ENCODE results near the gene GBX2.

Gene GBX2

DNA sequence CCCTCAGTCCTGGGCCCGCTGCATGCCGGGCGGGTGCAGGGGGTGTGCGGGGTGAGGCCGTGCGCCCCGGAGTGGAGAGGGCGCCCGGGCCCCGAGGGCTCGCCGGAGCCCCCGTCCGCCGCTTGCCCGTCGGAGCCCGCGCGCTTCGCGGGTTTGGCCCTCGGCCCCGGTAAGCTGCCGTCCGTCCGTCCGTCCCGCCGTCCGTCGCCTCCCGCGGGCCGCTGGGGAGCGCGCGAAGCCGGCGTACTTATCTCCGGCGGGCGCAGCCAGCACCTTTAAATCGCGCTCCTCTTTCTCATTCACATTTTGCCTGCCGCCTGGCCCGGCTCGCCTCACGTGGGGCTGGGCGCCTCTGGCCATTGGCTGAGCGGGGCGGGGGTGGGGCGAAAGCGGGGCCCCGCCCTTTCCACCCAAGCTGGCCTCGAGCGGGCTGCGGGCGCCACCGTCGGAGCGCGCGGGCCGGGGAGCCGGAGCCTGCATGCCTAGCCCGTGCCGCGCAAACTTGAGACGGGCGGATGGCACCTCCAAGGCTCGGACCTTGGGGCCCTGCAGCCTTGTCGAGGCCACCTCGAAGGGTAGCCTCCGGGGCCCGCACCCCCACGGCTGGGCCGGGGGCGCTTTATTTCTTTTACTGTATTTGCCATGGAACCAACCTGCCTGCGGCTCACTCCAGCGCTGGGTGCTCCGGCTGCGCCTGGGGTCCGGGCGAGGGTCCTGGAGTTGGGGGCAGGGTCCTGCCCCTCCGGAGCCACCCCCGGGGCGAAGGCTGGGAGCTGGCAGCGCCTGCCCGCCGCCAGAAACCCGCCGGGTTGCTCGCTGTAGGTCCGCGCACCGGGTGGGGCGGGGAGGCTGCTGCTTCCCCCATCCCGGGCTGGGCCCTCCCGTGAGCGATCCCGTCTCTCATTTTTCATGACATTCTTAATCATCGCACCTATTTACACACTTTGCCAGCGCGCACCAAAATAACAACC lies at the start of gene GBX2:
TSS of gene GBX2 (minus strand) at position 277 of the 971 bp plus-strand sequence. CDS start 415 bp downstream, outside the sequence.
- DNase-seq = no peak

DNA sequence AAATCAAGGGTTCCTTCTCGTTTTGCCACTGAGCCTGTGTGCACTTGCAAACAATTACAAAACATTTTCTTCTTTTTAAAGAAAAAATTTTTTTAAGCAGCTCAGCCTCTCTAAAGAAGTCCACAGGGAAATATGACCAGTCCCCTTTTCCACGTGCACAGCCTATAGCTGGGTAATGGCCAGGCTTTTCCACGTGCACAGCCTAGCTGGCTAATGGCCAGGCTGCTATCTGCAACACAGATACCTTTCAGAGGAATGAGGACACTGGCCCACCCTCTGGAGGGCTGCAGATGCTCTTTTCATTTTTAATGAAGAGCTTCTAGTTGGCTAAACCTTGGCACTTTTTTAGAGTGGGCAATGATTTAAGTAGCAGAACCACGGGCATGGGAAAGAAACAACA lies 49.7 kb upstream of the GBX2 start:
- no peak for DNase-seq

DNA sequence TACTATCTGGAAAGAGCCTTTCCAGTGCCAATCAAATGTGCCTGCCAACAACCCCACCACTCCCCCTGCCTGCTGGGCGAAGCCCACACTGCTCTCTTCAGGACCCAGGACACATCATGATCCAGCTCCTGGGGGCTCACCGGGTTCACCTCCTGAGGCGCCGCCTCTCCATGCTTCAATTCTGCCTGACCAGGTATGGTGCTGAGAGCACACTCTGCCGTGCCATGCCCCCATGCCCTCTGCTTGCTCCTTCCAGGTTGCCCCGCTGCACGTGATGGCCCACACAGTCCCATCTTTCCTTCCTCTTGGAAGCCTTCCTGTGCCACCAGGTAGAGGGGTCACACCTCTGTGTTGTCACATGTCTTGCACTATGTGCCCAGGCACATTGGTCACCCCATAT lies 48.5 kb upstream of the GBX2 start:
- DNase-seq = no peak

DNA sequence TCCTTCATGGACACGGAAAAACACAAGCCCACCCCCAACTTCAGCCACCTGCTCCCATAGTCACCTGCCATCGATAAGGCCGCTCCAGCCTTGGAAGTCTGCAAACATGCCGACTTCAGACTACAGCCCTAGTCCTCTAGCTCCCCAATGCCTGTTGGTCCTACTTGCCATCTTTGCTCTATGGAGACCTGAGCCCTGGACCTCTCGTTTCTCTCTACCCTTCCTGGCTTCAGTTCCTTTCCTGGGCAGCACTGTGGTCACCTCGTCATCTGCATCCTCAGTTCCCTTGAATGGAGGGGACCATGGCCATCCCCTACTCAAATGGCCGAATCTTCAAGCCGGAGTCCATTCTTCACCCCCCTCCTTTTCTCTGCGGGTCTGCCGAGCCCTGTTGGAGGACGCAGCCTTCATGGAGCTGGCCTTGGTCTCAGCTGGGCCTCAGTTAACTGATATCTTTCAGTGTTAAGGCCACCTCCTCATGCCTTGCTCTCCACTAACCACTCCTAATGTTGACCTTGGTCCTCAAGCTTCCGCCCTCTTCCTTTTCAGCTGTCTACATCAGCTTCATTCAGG lies 47.7 kb upstream of the GBX2 start:
- DNase-seq = no peak

DNA sequence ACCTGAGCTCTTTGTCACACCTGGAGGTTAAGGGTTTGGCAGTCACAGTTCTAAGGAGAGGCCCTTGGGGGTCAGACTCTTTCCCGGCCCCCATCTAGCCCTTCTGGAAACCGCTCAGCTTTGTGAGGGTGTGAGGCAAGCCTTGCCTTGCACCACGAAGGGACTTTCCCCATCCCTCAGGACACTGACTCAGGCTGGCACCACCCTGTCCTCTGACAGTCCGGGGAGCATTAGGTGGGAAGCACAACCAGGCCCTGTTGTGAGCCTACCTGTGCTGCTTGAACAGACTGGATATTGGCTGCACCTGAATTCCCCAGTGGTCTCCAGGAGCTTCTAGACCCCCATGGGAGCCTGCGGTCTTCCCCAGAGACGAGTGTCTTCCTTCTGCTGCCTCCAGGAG lies 47.0 kb upstream of the GBX2 start:
- DNase-seq = no peak

DNA sequence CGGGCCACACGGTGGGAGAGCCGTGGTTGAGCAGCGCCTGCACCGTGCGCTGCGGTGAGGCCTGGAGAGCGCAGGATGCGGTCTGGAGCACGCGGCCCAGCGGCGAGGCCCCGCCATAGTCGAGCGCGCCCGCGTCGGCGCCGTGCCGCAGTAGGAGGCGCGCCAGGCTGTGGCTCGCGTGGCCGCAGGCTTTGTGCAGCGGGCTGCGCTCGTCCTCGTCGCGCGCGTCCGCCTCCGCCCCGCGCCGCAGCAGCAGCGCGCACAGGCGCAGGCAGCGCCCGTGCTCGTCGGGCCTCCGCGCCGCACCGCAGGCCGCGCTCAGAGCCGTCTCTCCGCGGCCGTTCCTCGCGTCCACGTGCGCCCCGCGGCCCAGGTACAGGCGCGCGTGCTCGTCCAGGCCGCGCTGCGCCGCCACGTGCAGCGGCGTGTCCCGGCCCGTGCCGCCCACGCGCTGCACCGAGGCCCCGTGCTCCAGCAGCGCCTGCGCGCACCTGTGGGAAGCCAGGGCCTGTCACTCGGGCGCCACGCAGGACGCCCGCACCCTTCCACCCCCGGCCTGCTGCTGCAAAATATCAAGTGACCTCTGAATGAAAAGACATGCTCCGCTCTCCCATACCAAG lies 46.3 kb upstream of the GBX2 start:
- no peak for DNase-seq

DNA sequence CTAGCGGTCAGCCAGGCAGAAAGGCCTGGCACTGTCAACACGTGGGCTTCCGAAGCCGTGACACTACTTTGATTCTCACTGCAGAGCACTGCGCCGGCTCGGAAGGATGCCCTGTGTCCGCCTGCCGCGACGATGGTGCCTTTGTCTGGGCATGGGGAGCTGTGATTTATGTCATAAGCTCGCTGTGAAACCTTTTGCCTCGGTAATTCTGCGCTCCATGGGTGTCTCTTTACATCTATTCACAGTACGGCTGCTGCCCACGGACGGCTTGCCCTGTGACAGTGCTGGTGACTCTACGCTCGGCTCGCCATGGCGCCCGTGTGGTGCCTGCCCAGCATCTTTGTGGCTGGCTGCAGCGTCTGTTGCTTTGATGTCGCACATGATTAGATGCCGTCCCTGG lies 43.1 kb upstream of the GBX2 start:
- no peak for DNase-seq

DNA sequence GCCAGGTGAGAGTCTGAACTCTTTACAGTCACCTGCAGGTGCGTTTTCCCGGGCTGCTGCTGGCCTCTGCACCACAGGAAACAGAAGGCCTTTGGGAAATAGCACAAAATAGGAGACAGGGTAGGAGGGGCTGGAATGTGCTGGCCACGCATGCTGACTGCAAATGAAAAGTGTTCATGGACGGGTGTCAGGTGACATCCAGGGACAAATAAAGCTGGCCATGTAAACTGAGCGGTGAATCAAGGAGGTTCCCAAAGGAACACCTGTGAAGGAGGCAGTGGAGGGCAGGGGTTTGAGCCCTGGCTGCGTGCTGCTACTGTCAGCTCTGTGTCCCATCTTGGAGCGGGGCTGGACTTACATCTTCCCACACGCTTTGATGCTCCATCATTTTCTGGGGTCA lies 42.4 kb upstream of the GBX2 start:
- no peak for DNase-seq

DNA sequence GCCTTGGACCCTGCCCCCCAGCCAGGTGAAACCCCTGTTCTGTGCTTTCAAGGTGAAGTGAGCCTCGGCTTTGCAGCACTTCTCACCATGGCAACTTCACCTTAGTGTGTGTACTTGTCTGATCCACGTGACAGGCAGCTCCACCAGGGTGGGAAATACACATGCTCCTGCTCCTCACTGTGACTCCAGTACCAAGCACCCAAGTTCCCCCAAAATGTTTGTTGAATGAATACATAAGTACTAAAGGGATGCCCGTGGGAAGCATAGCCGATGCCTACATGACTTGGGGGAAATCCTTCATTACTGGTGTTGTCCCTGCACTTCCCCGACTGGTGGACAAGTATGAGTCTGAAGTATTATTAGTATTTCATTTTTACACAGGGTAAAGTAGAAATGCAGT lies 41.8 kb upstream of the GBX2 start:
- DNase-seq = no peak

DNA sequence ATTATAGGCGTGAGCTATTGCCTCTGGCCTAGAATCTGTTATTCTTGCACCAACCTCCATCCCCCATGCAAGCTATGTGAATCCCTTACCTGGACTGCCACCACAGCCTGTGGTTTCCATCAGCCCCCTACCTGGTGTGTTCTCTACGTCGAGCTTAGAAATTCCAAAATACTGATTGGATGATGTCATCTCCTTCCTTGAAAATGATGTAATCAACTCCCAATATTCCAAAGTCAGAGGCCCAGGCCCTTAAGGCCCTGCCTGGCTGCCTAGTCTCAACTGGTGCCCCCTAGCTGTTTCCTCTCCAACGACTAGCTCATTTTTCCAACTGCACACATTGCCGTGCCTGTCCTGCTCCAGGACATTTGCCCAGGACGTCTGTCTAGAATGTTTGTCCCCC lies 41.3 kb upstream of the GBX2 start:
- no peak for DNase-seq

DNA sequence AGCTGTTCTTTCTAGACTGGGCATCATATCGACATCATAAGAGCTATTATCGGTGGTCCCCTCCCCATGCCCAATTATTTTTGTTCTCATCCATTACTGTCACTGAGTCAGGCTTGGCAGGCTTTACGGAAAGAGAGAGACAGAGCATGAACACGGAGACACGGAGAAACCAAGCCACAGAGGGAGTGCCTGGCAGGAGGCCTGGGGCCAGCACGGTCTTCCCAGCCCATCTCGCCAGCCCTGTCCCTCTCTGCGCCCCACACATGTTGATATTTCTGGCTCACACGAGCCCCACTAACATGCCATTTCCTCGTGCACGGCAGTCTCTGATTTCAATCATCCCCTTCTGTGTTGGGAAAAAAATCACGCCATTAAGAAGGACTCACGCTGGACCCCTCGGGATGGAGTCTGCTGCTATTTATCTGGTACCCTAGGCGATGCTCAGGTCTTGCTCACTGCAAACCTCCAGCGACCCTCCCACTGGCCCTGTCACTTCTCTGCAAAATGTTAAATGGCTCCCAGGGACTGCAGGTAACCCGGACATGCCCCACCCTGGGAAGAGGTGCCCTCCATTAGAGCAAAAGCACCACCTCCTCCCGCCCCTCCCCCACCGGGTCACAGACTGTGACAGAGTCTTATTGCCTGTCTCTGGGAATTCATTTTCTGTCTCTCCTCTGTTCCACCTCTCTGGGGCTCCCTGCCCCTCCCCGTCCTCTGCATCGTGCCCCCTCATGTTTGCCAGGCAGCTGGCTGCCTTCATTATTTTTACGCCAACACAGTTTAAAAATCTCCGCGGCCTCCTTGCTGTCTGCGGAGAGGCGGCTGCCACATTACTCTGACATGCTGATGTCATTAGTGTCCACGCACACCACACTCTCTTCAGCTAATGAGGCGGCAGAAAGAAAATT lies 40.1 kb upstream of the GBX2 start:
- no peak for DNase-seq

DNA sequence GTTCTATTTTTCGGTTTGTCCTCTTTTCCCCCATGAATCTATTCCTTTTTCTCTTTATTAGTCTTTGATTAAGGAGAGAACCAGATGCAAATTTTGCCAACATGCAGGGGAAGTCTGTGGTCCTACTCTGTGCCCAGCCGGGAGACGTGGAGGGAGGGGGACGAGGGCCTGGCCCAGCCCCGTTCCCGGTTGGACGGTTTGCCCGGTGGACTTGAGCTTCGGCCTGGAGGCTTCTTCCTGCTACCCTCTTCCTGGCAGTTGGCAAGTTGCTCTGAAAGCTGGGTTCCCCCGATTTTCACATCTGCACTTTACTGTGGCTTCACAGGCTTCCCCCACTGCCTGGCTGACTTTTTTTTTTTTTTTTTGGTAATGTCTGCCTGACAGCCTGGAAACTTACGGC lies 39.3 kb upstream of the GBX2 start:
- no peak for DNase-seq

DNA sequence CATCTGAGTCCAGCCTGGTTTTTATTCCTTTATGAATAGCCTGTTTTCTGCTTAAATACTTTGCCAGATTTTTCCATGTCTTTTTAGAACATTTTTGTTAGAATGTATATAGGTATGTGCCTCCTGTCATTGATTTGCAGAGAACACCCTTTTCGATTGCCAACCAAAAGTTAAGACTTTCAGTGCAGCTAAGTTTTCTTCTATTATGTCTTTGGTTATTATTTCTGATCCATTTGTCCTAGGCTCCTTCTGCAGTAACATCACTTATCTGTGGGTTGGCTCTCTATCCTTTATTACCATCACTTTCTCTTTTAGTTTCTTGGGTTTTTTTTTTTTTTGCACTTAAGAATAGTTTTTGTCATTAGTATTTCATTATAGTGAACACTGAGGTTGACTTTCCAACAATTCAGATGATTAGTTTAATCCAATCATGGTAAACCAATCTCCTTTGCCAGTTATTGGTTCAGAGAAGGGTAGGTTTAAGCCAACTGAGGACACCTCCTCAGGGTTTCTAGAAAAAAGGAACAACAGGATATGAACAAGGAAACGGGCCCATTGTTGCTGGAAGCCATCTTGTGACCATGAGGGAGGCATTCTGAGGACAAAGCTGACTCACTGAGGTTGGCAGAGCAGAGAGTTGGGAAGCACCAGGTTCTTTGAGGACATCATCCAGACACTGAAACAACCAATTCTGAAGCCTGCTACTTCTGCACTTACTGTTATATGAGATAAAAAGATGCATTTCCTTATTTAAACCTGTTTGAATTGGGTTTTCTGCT lies 37.9 kb upstream of the GBX2 start:
- no peak for DNase-seq

DNA sequence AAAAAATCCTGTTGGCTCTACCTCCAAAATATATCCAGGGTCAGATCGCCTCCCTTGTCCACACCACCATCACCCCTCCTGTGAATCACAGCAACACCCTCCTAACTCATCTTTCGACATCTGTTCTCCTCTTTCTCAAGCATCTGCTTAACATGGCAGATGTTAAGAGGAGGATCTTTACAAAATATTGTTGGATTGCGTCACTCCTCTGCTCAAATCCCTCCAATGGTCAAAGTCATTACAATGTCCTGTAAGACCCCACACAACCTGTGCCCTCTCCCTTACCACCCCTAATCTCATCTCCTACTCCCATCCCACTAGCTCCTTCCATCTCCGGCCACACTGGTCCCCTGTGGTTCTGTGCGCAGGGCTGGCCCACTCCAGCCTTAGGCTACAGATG lies 36.8 kb upstream of the GBX2 start:
- no peak for DNase-seq

DNA sequence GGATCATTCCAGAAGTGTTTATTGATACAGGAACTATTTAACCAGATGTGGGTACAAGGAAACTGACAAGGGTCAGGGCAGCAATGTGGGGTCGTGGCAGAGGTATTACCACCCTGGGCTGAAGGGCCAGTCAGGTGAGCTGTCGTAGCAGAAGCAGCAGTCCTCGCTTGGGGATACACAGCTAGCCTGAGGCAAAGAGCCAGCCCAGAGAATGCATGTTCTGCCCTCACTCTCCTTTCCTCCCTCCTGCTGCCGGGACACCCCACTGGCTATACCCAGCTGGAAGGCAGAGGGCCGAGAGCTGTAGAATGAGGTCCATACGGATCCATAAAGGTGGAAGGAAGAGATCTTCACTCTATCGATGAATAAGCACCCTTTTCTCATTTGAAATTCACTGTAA lies 32.2 kb upstream of the GBX2 start:
- DNase-seq = no peak

DNA sequence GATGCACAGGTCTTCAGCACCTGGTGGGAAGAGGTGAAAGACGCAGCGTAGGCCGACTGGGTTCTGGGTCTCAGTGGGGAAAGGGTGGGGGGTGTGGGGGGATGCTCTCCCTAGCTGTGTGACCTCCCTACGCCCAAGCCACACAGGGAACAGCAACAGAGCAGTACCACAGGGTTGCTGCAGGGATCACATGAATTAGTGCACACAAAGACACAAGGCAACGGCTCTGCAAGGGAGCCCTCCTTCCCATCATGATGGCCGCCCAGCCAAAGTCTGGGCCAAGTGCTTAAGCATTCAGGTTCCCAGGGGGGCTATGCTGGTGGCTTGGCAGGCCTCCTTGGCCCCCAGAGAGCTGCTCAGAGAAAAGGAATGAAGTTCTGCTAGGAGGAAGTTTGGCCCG lies 28.2 kb upstream of the GBX2 start:
- no peak for DNase-seq

DNA sequence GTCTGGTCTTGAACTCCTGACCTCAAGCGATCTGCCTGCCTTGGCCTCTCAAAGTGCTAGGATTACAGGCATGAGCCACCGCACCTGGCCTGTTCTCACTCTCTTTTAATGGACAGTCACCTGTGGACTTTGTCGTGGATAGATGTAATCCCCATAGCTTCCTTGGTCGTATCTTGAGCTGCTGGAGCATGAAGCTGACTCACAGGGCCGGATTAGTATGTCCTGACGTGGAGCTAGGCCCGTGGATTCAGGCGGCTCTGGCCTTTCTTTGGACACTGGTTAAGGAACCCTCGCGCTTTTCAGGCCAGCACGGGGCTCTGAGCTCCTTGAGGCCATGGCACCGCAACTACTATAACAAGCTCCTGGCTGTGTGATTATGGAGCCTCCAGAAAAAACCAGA lies 27.5 kb upstream of the GBX2 start:
- no peak for DNase-seq

DNA sequence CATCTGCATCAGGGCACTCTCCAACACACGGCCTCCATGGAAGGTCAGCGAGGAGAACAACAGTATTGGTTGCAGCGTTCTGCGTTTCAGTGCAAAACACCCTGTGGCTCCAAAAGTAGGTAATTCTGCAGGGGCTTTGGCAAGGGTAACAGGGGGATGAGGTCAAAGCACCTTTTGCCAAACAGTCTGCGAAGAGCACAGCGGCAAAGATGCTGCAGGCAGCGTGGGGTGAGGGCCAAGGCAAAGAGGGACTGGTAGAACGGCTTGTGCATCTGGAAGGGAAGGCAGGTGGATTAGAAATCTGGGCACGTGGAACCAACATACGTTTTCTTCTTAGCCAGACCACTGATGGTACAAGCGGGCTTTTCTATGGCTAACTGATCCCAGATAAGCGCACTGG lies 26.6 kb upstream of the GBX2 start:
- DNase-seq = no peak

DNA sequence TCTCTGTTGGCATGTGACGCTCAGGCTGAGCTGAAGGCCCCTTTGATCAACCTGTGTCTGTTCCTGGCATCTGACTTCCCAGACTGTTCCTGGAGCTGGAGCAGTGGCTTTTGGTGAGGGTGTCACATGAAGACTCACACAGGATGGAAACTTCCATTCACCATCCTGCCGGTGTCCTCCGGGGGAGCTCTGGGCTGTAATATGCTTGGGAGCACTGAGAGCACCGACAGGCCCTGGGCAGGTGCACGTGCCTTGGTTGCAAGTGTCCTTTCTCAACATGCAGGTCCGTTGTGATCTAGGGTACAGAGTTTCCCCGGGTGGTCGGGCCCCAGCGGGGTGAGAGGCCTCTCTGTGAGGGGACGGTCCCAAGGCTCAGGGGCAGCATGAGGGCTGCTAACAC lies 24.8 kb upstream of the GBX2 start:
- no peak for DNase-seq

DNA sequence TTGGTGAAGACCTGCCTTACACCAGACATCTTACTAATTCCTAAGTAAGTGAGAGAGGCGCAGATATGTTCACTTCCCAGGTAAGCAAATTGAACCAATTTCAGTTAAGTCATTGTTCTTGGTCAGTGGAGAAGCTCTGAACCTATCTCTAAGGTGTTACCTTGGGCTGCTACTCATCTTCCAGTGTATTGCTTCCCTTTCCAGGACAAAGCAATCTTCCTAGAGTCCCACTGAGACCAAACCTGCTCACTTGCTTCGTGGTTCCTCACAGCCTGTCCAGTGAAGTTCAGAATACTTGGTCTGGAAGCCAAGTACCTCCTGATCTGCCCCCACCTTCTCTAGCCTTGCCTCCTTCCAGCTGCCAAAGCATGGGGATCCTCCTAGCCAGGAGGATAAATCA lies 22.5 kb upstream of the GBX2 start:
- DNase-seq = no peak

DNA sequence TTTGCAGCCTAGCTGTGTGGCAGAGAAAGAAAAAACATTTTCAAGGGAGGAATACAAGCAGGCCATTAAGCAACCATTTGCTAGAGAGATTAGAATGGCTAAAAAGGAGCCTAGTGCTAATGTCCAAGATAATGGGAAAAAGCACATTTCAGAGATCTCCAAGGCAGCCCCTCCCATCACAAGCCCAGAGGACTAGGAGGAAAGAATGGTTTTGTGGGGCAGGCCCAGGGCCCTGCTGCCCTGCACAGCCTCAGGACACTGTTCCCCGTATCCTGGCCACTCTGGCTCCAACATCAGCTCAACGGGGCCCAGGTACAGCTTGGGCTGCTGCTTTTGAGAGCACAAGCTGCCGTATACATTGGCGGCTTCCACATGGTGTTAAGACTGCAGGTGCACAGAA lies 16.5 kb upstream of the GBX2 start:
- DNase-seq = no peak

DNA sequence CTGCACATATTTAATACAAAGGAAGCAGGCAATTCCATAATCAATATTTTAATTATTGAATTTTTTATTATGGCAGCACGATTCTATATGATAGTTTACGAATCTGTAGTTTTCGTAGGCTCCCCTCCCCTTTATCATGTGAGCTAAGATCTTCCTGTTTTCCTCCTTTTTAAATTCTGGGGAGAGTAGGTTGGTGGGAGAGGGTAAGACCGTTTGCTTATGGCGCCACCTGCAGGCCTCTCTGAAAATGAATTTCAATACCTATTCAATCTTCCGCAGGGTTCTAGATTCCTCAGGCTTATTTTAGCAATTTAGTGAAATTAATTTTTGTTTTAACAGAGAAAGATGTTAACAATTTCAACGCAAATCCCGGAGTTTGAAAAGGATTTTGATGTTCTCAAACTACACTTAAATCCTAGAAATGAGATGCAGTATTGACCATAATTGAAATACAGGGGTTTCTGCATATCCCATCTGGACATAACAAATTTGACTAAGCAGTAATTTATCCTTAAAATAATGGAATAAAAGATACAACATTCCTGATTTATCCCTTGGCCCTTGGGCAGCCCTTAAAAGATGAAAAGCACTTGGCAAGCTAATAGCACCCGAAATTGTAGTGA lies 12.8 kb upstream of the GBX2 start:
- DNase-seq = peak; percentile 19
